Activated CD8-positive, alpha-beta T cell treated with anti-CD3 and anti-CD28 coated beads, Interleukin-2, amount 10 ng/mL, durations not matched to agents 7 days and 5 days (primary cell): ENCODE results near the gene HOXA7. TPM values are rescaled to one million over a fixed set of nuclear protein-coding genes. Genes with fewer than 3 reads are reported as not detected.

Experiments
- ATAC-seq: fragments of 150-1000 bp; cut with Tn5 transposase; one replicate; pipeline ENCODE4 v1.10.0; 2021; ENCODE audit warnings: moderate library complexity
- CTCF ChIA-PET: fragments of 350-600 bp; sonication (Branson Sonifier 250); formaldehyde crosslinking; loops from one replicate; lab custom pipeline; 2021; ENCODE audit warnings: antibody characterized with exemption; lab: Charles Lee
- POLR2A ChIA-PET: fragments of 350-600 bp; sonication (Branson Sonifier 250); formaldehyde crosslinking; loops from one replicate; lab custom pipeline; 2021; ENCODE audit warnings: antibody characterized with exemption; lab: Charles Lee
- DNase-seq: peaks from one replicate; pipeline ENCODE4 v3.0.0-alpha.2; 2020
- H3K27ac Mint-ChIP-seq: one replicate; pipeline ENCODE4 v1.8.0; 2021; ENCODE audit warnings: mild to moderate bottlenecking, mixed read lengths
- H3K27me3 Mint-ChIP-seq: one replicate; pipeline ENCODE4 v1.8.0; 2021; ENCODE audit warnings: low read depth, mixed read lengths
- H3K36me3 Mint-ChIP-seq: one replicate; pipeline ENCODE4 v1.8.0; 2021; ENCODE audit warnings: low read depth, mixed read lengths
- H3K4me1 Mint-ChIP-seq: one replicate; pipeline ENCODE4 v1.8.0; 2021; ENCODE audit warnings: low read depth, mixed read lengths
- H3K4me3 Mint-ChIP-seq: one replicate; pipeline ENCODE4 v1.8.0; 2021; ENCODE audit warnings: mild to moderate bottlenecking, mixed read lengths
- H3K9me3 Mint-ChIP-seq: one replicate; pipeline ENCODE4 v1.8.0; 2022; ENCODE audit warnings: mixed read lengths; ENCODE audit not compliant: insufficient read depth
- total RNA-seq, 2 experiments: library from RNA; stranded (reverse); gene quantifications; one replicate each; pipeline ENCODE4 v1.2.3, GENCODE V29; 2021

HOXA7 gene
- total RNA-seq, 2 experiments from 2014 or later, result not detected

- H3K9me3 Mint-ChIP-seq, result no peaks in the 10 kb centered on the region
- CTCF ChIA-PET, result interaction anchor here (0.6 to 2.8 kb wide), 18 partner anchors 9 to 862 kb away, joined by 3 to 25 read pairs (median 4); no protein-coding TSS in a partner anchor
- peaks cover 5% of the 10 kb centered on the region for H3K36me3 Mint-ChIP-seq
- peaks cover 15% of the 10 kb centered on the region for H3K4me1 Mint-ChIP-seq
- peak; percentile 62 for DNase-seq
- H3K4me3 Mint-ChIP-seq, result no peak overlapping the region
- H3K27me3 Mint-ChIP-seq, result peaks cover 63% of the 10 kb centered on the region
- ATAC-seq, result peak; percentile 59
- POLR2A ChIA-PET, result no interaction called here
- H3K27ac Mint-ChIP-seq, result no peak overlapping the region
Observed at GRCh38 chr7:27179503-27180430, 23.3 kb upstream of the HOXA7 start.

DNA sequence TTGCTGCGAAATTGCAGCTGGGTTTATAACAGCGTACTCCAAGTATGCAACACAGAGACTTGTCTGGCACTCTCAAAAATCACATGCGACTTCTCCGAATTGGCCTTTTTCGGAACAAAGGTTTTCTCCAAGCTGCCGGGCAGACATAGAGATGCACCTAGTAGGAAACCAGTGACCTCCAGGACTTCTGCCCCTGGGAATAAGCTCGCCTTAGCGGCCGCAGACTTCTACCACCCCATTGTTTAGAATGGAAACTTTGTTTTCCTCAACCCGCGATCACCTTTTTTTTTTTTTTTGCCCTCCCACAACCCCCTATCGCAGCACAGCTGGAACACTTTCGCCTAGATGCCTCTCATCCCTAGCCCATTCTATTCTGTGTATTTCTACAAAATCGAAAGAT lies 22.6 kb upstream of the HOXA7 start:
- ATAC-seq (no peak), DNase-seq (no peak)
- peaks cover 10% of the 10 kb centered on the region for H3K4me1 Mint-ChIP-seq
- peaks cover 3% of the 10 kb centered on the region for H3K36me3 Mint-ChIP-seq
- peaks cover 62% of the 10 kb centered on the region for H3K27me3 Mint-ChIP-seq
- H3K27ac Mint-ChIP-seq, result no peak overlapping the region
- no peaks in the 10 kb centered on the region for H3K9me3 Mint-ChIP-seq
- no peak overlapping the region for H3K4me3 Mint-ChIP-seq
- ChIA-PET CTCF (interaction anchor here (1.2 to 2.8 kb wide), 10 partner anchors 9 to 496 kb away, joined by 4 to 25 read pairs (median 6); no protein-coding TSS in a partner anchor), POLR2A (no interaction called here)

- ChIA-PET CTCF (interaction anchor here (1.2 to 2.8 kb wide), 4 partner anchors 11 to 495 kb away, joined by 4 to 25 read pairs (median 14); no protein-coding TSS in a partner anchor), POLR2A (no interaction called here)
- Mint-ChIP-seq H3K9me3 (no peaks in the 10 kb centered on the region), H3K27me3 (peaks cover 57% of the 10 kb centered on the region), H3K4me1 (peaks cover 7% of the 10 kb centered on the region), H3K27ac (no peak overlapping the region), H3K4me3 (no peak overlapping the region), H3K36me3 (peaks cover 3% of the 10 kb centered on the region)
- no peak for DNase-seq
- ATAC-seq, result no peak
Observed at GRCh38 chr7:27178366-27178765, 21.9 kb upstream of the HOXA7 start.

- ATAC-seq, result no peak
- H3K4me1 Mint-ChIP-seq, result peaks cover 7% of the 10 kb centered on the region
- no peak overlapping the region for H3K4me3 Mint-ChIP-seq
- DNase-seq, result no peak
- no peaks in the 10 kb centered on the region for H3K9me3 Mint-ChIP-seq
- ChIA-PET CTCF (interaction anchor here (0.7 to 2.8 kb wide), 3 partner anchors 12 to 18 kb away, joined by 3 to 23 read pairs (median 6); no protein-coding TSS in a partner anchor), POLR2A (no interaction called here)
- H3K27me3 Mint-ChIP-seq, result peaks cover 55% of the 10 kb centered on the region
- H3K36me3 Mint-ChIP-seq, result peaks cover 3% of the 10 kb centered on the region
- H3K27ac Mint-ChIP-seq, result no peak overlapping the region
Observed at GRCh38 chr7:27177795-27178320, 21.4 kb upstream of the HOXA7 start.

DNA sequence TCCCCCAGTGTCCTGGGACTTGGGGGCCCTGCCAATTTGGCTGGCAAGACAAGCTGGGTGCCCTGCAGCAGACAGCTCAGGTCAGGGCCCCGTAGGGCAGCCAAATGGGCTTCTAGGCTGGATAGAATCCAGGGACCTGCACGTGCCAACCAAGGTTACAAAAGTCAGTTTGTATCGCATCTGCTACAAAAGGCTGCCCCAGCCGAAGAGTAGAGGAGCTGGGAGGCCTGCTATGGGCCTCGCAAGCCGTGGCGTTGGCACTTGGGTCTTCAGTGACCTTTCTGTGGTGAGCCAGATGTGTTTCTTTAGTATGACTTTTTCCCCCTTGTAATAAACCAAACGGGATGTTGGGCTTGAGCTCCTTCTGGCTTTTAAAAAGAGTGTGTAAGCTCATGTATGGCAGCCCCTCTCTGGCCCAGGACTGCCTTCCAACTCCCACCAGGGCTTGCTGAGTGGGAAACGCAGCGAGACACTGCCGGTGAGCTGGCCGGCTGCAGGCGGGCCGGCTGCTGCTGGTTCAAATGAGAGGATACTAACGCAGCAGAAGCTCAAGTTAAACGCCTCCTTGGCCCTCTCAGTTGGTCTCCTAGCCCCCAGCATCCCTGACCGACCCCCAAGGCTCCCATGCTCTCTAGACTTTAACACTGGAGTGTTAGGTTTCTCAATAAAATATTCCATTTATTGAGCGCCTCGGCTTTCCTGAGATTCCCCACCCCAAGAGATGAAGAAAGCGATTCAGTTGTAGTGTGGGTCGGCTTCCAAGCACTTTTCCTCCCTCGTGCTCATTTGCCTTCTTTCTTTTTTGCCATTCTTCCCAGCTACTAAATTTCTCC lies 20.7 kb upstream of the HOXA7 start:
- H3K27me3 Mint-ChIP-seq, result peaks cover 54% of the 10 kb centered on the region
- CTCF ChIA-PET, result interaction anchor here (0.6 to 2.4 kb wide), 5 partner anchors 13 to 452 kb away, joined by 3 to 13 read pairs (median 3); no protein-coding TSS in a partner anchor

GRCh38 chr7:27176524-27176845 lies 20.0 kb upstream of the HOXA7 start:
- ChIA-PET CTCF (interaction anchor here (0.9 to 2.4 kb wide), 4 partner anchors 16 to 495 kb away, joined by 3 to 13 read pairs (median 4); no protein-coding TSS in a partner anchor), POLR2A (no interaction called here)
- H3K27me3 Mint-ChIP-seq, result peaks cover 56% of the 10 kb centered on the region
- peaks cover 14% of the 10 kb centered on the region for H3K4me1 Mint-ChIP-seq
- no peak overlapping the region for H3K4me3 Mint-ChIP-seq
- H3K36me3 Mint-ChIP-seq, result peaks cover 7% of the 10 kb centered on the region
- ATAC-seq (no peak), DNase-seq (no peak)
- H3K27ac Mint-ChIP-seq, result no peak overlapping the region
- no peaks in the 10 kb centered on the region for H3K9me3 Mint-ChIP-seq

More for the DNA sequence above, 20.7 kb upstream of the HOXA7 start:
- Mint-ChIP-seq H3K27ac (no peak overlapping the region), H3K36me3 (peaks cover 3% of the 10 kb centered on the region), H3K4me3 (no peak overlapping the region), H3K4me1 (peaks cover 9% of the 10 kb centered on the region), H3K9me3 (no peaks in the 10 kb centered on the region)
- ATAC-seq, result no peak
- no peak for DNase-seq
- POLR2A ChIA-PET, result no interaction called here

DNA sequence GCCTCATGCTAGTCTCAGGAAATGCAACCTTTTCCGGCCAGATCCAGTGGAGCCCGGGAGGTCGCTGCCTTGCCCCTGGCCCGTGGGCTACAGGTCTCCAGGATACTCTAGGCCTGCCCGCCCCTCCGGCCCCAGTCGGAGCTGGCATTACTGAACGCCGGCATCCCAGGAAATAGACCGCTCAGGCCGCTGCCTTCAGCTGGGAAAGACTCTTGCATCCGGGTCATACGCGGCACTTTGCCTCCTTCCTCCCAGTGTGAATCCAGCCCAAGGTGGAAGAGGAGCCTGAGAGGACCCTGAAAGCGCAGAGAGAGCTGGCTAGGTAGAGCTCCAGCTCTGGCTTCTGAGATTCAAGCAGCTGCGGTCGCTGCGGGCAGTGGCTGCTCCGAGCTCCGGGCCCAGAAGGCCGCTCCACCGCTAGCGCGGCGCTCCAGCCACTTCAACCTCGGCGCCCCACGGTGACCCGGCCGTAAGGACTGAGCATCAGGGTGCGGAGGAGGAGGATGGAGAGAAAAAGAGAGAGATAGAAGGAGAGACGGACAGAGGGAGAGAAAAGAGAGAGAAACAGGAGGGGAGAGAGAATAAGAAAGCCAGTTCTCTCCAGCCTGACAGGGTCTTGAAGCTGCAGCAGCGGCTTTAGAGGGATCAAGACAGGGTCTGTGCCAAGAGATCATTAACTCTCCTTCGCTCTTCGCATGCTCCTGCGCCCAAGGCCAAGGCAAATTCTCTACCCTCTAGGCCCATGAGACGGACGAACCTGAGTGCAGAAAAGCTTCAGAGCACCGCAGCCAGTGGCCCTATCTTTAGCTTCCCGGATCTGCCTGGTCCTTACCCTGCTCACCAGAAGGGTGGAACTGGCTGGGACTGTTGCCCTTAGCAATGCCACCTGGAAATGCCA lies 19.4 kb upstream of the HOXA7 start:
- DNase-seq, result no peak
- ChIA-PET CTCF (interaction anchor here (0.9 to 2.4 kb wide), 4 partner anchors 15 to 494 kb away, joined by 3 to 13 read pairs (median 4); no protein-coding TSS in a partner anchor), POLR2A (no interaction called here)
- no peak for ATAC-seq
- peaks cover 7% of the 10 kb centered on the region for H3K36me3 Mint-ChIP-seq
- H3K4me3 Mint-ChIP-seq, result no peak overlapping the region
- H3K9me3 Mint-ChIP-seq, result no peaks in the 10 kb centered on the region
- no peak overlapping the region for H3K27ac Mint-ChIP-seq
- peaks cover 15% of the 10 kb centered on the region for H3K4me1 Mint-ChIP-seq
- H3K27me3 Mint-ChIP-seq, result peaks cover 56% of the 10 kb centered on the region

DNA sequence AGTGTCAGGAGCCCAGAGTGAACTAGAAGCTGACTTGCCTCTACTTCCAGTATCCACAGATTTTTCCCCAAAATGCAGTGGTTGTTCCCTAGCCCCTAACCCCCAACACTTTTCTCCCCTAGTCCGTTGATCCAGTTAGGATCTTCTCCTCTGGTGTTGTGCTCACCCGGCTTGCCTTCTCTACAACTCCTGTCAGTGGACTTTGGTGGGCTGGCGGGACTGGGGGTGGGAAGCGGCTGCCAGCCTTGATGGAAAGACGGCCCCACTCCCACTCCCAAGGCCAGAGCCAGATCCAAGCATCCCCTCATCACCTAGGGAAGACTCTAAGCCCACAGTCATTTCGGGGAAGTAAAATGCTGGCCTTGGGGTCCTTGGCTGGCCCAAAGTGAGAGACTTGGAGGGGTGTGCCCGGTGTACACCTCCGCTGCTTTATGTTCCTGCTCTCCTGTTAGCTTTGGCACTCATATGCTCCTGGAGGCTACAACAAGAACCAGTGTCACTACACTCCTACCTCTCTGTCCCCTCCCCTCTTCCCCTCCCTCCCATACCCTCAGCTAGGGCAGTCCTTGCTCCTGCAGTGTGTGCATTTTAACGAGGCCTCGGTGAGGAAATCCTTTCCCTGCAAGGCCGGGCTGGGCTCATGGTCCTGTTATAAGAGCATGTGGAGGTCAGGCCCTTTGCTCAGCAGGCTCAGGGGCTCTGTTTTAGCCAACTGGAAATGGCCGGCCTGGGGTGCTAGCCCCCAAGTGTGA lies 18.6 kb upstream of the HOXA7 start:
- Mint-ChIP-seq H3K9me3 (no peaks in the 10 kb centered on the region), H3K27ac (no peak overlapping the region), H3K4me3 (peak overlapping the region; percentile 28), H3K4me1 (peaks cover 13% of the 10 kb centered on the region), H3K27me3 (peaks cover 59% of the 10 kb centered on the region), H3K36me3 (peaks cover 7% of the 10 kb centered on the region)
- no peak for DNase-seq
- ChIA-PET CTCF (interaction anchor here (1.0 to 2.4 kb wide), 3 partner anchors 14 to 21 kb away, joined by 4 to 13 read pairs (median 5); no protein-coding TSS in a partner anchor), POLR2A (no interaction called here)
- no peak for ATAC-seq

DNA sequence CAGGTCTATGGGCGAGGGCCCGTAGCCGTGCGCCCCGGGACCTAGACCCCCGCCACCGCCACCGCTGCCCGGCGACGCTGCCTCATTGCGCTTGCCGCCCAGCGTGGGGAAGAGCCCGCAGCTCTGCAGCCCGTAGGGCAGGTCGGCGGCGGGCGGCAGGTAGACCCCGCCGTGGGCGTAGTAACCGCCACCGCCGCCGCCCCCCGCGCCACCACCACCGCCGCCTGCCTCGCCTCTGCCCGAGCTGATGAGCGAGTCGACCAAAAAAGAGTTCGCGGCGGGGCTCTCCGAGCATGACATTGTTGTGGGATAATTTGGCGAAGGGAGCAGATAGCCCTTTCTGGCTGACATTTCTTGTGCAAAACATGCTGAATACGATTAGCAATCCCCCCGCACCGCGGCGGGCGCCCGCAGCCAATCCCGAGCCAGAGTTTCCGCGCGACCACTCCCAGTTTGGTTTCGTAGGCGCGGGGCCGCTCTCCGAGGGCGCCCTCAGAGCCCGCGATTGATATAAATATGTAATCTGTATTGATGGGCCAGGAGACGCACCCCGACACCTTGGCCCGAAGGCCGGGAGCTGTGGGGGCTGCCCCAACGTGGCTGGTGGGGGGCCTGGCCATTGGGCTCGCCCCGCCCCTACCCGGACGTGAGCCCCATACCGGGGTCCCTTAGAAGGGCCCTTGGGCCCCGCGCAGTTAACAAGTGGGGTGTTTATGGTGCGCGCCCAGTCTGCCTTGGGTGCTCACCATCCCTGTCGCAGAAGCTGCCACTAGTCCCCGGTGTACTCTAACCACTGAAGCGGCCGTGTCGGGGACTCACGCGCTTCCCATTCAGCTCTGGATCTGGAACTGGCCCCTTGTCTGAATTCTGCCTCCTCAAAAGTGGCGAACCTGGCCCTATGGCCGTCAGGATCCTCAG lies 17.7 kb upstream of the HOXA7 start, which contains the start of gene HOXA10:
TSS of gene HOXA10 (minus strand) at position 365 of the 918 bp plus-strand sequence. CDS start at position 351, 14 bp downstream.
- no peak for DNase-seq
- CTCF ChIA-PET, result interaction anchor here (1.0 kb wide), 1 partner anchor 22 kb away, joined by 4 read pairs; no protein-coding TSS in a partner anchor

More for the DNA sequence above, 17.7 kb upstream of the HOXA7 start, which contains the start of gene HOXA10:
- H3K36me3 Mint-ChIP-seq, result peaks cover 5% of the 10 kb centered on the region
- peak within 1 kb of the TSS; percentile 31 for H3K4me3 Mint-ChIP-seq
- POLR2A ChIA-PET, result no interaction called here
- peaks cover 60% of the 10 kb centered on the region for H3K27me3 Mint-ChIP-seq
- no peak within 1 kb of the TSS for H3K27ac Mint-ChIP-seq
- H3K4me1 Mint-ChIP-seq, result peaks cover 10% of the 10 kb centered on the region
- ATAC-seq, result no peak
- H3K9me3 Mint-ChIP-seq, result no peaks in the 10 kb centered on the region
